ENCODE data around the gene NRN1. TPM values are rescaled to one million over a fixed set of nuclear protein-coding genes. Genes with fewer than 3 reads are reported as not detected.

NRN1 gene
- total RNA-seq, 4 donors from 2014 or later = 7.2 to 35.9 (median 18.7) TPM

GRCh38 chr6:5996714-5997419 lies 9.9 kb downstream of the NRN1 start:
- TF ChIP-seq, protein P1, sequence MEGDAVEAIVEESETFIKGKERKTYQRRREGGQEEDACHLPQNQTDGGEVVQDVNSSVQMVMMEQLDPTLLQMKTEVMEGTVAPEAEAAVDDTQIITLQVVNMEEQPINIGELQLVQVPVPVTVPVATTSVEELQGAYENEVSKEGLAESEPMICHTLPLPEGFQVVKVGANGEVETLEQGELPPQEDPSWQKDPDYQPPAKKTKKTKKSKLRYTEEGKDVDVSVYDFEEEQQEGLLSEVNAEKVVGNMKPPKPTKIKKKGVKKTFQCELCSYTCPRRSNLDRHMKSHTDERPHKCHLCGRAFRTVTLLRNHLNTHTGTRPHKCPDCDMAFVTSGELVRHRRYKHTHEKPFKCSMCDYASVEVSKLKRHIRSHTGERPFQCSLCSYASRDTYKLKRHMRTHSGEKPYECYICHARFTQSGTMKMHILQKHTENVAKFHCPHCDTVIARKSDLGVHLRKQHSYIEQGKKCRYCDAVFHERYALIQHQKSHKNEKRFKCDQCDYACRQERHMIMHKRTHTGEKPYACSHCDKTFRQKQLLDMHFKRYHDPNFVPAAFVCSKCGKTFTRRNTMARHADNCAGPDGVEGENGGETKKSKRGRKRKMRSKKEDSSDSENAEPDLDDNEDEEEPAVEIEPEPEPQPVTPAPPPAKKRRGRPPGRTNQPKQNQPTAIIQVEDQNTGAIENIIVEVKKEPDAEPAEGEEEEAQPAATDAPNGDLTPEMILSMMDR (IDR thresholded peaks at IDR 0.05) = no peak
- DNase-seq (ENCODE audit: low spot score) = no peak
- ATAC-seq (ENCODE audit: low FRiP score) = no peak

DNA sequence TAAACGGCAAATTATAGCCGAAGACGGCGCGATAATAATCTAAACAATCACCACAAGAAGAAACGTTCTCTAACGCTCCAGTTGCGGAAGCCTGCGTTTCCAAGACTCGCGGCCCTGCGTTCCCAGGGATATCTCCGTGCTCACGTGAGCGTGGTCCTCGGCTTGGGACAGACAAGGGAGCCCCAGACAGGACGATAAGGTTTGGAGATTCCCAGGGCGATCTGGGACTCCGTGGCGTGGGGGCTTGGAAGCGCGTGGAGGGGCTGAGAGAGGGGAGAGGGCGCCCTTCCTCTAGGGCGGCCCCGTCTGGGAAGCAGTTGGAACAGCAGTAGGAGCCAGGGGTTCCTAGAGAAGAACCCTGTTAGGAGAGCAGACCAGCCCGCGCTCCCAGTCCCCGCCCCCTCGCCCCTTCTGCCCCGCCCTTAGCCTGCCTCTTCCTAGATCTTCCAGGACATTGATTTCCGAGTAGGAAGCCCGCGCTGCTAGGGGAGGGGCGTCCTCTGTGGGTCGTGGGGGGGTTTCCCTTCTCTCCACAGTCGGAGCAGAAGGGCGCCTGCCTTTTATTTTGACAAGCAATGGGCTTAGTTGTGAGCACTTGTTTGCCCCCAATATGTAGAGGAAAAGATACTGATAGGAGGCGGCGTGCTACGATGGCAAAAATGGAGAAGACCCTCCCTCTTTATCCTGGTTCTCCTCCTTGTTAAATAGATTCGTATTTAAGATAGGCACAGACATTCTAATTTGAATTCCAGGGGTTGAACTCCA lies 10.6 kb downstream of the NRN1 start:
- TF ChIP-seq, protein P1 (IDR thresholded peaks at IDR 0.05) = no peak
- DNase-seq (ENCODE audit: low spot score) = no peak
- ATAC-seq (ENCODE audit: low FRiP score) = peak; percentile 86

DNA sequence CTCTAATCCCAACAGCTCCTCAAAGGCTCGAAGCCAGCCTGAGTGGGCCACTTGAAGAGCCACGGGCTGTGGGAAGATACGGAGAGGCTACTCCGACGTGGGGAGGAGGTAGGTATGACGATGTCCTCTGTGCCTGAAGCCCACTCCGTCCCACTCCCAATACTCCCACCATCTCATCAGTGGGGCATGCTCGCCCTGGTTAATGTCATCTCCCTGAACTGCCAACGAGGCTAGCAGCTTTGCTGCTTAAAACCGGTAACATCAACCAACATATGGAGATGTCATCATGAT lies 11.1 kb downstream of the NRN1 start:
- no peak for ATAC-seq (ENCODE audit: low FRiP score)
- no peak for DNase-seq (ENCODE audit: low spot score)
- TF ChIP-seq, protein P1 (IDR thresholded peaks at IDR 0.05) = no peak

DNA sequence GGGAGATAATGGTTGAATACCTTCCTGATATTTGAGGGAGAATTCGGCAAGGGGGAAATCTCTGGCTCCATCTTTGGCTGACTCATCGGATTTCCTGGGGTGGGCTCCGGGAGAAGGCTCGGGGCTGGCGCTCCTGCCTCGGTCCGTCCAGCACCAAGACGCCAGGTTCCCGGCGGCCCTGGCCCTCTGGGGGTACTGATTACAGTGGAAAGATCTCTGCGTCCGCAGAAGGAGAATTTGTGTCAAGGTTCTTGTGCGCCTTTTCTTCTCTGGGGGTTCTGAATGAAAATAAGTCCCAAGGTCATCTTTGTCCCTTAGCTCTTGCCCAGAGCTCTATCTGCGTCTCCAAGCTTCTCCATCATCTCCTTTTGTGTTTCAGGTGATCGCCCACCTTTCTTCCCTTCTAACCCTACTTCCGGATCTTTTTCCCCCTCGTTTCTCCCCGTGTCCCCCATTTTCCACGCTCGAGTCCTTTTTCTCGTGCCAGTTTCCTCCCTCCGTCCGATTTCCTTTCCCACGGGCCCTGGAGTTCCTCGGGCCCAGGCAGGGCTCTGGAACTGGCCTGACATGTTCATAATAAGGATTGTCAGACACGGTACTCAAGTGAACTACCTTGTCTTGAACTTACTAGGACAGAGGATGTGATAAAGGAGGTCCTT lies 11.6 kb downstream of the NRN1 start:
- TF ChIP-seq, protein P1 (IDR thresholded peaks at IDR 0.05) = no peak
- ATAC-seq (ENCODE audit: low FRiP score) (no peak), DNase-seq (ENCODE audit: low spot score) (no peak)

DNA sequence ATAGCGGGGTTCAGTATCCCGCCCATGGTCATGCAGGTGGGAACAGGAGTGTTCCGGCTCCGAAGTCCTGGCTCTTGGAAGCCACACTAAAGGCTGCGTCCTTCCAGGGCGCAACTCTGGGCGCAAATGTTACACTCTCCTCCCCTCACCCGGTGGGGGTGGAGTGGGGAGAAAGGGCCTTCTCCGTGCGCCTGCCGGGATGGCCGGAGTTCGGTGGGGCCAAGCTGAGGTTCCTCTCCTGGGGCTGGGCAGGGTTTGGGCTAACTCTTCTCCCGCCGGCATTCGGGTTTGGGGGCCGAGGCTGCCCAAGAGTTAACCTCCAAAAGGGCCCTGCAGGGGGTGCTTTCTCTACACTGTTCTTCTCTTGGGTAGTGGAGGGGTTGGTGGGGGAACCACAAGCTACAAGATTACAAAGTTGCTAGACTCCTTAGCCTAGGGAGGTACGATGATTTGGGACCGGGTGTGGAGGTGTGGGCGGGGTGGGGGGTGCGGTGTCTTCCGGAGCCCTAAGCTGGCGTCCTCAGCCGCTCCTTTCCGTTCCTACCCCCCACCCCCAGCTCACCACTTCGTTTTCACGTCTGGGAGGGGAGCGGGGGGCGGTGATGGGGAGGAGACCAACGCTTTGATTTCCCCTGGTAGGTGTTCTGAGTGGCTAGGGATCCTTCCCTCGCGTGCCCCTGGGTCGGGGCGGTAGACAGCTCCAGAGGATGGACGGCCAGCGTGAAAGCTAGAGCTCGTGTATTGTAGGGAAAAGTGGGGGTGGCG lies 12.3 kb downstream of the NRN1 start:
- TF ChIP-seq, protein P1 (IDR thresholded peaks at IDR 0.05) = no peak
- ATAC-seq (ENCODE audit: low FRiP score) (no peak), DNase-seq (ENCODE audit: low spot score) (no peak)

- DNase-seq (ENCODE audit: low spot score) (no peak), ATAC-seq (ENCODE audit: low FRiP score) (no peak)
- TF ChIP-seq, protein P1 (IDR thresholded peaks at IDR 0.05) = no peak
Observed at GRCh38 chr6:5992551-5993225, 14.0 kb downstream of the NRN1 start.

Data from omental fat pad (tissue), 4 donors.